Measurements from ENCODE around the gene CPNE9.

DNA sequence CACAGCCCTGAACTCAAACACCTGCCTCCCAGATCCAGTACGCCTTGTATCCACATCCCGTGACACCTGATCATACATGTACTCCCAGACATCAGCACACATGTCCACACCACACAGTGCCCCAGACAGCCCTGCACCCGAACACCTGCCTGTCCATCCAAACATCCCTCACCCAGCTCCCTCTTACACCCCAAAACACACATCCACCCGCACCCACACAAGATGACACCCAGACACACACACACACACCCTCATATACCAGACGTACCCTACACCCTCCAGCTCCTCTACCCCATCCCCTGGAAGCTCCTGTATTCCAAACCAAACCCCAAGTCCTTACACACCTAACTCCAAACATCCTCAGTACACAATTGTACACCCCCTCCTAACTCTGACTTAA, 65.4 kb downstream of the CPNE9 start:
- TF ChIP-seq, protein P1, sequence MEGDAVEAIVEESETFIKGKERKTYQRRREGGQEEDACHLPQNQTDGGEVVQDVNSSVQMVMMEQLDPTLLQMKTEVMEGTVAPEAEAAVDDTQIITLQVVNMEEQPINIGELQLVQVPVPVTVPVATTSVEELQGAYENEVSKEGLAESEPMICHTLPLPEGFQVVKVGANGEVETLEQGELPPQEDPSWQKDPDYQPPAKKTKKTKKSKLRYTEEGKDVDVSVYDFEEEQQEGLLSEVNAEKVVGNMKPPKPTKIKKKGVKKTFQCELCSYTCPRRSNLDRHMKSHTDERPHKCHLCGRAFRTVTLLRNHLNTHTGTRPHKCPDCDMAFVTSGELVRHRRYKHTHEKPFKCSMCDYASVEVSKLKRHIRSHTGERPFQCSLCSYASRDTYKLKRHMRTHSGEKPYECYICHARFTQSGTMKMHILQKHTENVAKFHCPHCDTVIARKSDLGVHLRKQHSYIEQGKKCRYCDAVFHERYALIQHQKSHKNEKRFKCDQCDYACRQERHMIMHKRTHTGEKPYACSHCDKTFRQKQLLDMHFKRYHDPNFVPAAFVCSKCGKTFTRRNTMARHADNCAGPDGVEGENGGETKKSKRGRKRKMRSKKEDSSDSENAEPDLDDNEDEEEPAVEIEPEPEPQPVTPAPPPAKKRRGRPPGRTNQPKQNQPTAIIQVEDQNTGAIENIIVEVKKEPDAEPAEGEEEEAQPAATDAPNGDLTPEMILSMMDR (IDR thresholded peaks at IDR 0.05; ENCODE audit: insufficient read depth, low read length, poor library complexity, severe bottlenecking) = no peak
- TF ChIP-seq EZH2phosphoT487 (conservative IDR thresholded peaks at IDR 0.05; ENCODE audit: low read length) = no peak

Measured in SU-DHL-6 (cell line).